ENCODE data around the gene PPFIA3.

PPFIA3 gene

GRCh38 chr19:49190781-49191180 is 71.4 kb downstream of the PPFIA3 start:
- H3K27ac ChIP-seq (ENCODE audit: low read depth, low read length) = no peak overlapping the region
- no peaks in the 10 kb centered on the region for H3K9me2 ChIP-seq (replicated peaks; ENCODE audit: insufficient read depth, low read length)
- no peaks in the 10 kb centered on the region for H3K79me2 ChIP-seq (ENCODE audit: insufficient read depth, low read length)

DNA sequence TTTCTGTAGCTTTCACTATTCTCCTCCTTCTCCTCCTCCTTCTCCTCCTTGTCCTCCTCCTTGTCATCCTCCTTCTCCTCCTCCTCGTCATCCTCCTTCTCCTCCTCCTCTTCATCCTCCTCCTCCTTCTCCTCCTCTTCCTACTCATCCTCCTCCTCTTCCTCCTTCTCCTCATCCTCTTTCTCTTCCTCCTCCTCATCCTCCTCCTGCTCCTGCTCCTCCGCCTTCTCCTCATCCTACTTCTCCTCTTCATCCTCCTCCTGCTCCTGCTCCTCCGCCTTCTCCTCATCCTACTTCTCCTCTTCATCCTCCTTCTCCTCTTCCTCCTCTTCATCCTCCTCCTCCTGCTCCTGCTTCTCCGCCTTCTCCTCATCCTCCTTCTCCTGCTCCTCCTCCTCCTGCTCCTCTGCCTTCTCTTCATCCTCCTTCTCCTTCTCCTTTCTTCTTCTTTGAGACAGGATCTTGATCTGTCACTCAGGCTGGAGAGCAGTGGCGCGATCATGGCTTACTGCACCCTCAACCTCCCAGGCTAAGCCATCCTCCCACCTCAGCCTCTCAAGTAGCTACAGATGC is 74.6 kb downstream of the PPFIA3 start:
- Histone ChIP-seq H2AFZ (ENCODE audit: low read depth, low read length, severe bottlenecking) (no peak overlapping the region), H3K79me2 (ENCODE audit: insufficient read depth, low read length) (no peaks in the 10 kb centered on the region), H3K4me3 (ENCODE audit: insufficient read depth, low read length, poor library complexity, severe bottlenecking) (no peak overlapping the region), H3K9me2 (replicated peaks; ENCODE audit: insufficient read depth, low read length) (no peaks in the 10 kb centered on the region), H3K9me3 (ENCODE audit: insufficient read depth, low read length) (no peaks in the 10 kb centered on the region), H3K27ac (ENCODE audit: low read depth, low read length) (no peak overlapping the region), H3K9ac (ENCODE audit: low read length) (no peak overlapping the region), H3K4me2 (ENCODE audit: low read depth, low read length, poor library complexity, severe bottlenecking) (no peak overlapping the region), H3K36me3 (ENCODE audit: low read length) (no peaks in the 10 kb centered on the region), H3F3A (ENCODE audit: insufficient read depth) (no peaks in the 10 kb centered on the region), H3K27me3 (ENCODE audit: low read length) (no peaks in the 10 kb centered on the region), H4K20me1 (ENCODE audit: low read depth, low read length) (no peaks in the 10 kb centered on the region)
- TF ChIP-seq CTCF (IDR thresholded peaks at IDR 0.05; ENCODE audit: insufficient read depth, low read length, poor library complexity, severe bottlenecking) (no peak), EZH2phosphoT487 (conservative IDR thresholded peaks at IDR 0.05; ENCODE audit: low read length) (no peak)

More at GRCh38 chr19:49190781-49191180, 71.4 kb downstream of the PPFIA3 start:
- Histone ChIP-seq H3K27me3 (ENCODE audit: low read length) (no peaks in the 10 kb centered on the region), H3K4me3 (ENCODE audit: insufficient read depth, low read length, poor library complexity, severe bottlenecking) (no peak overlapping the region), H3K9me3 (ENCODE audit: insufficient read depth, low read length) (no peaks in the 10 kb centered on the region), H3K36me3 (ENCODE audit: low read length) (no peaks in the 10 kb centered on the region), H3K4me2 (ENCODE audit: low read depth, low read length, poor library complexity, severe bottlenecking) (no peak overlapping the region), H2AFZ (ENCODE audit: low read depth, low read length, severe bottlenecking) (no peak overlapping the region), H4K20me1 (ENCODE audit: low read depth, low read length) (no peaks in the 10 kb centered on the region), H3K9ac (ENCODE audit: low read length) (no peak overlapping the region), H3F3A (ENCODE audit: insufficient read depth) (no peaks in the 10 kb centered on the region)
- TF ChIP-seq CTCF (IDR thresholded peaks at IDR 0.05; ENCODE audit: insufficient read depth, low read length, poor library complexity, severe bottlenecking) (no peak), EZH2phosphoT487 (conservative IDR thresholded peaks at IDR 0.05; ENCODE audit: low read length) (no peak)

- Histone ChIP-seq H3K4me2 (ENCODE audit: low read depth, low read length, poor library complexity, severe bottlenecking) (no peak overlapping the region), H3F3A (ENCODE audit: insufficient read depth) (no peaks in the 10 kb centered on the region), H3K9ac (ENCODE audit: low read length) (no peak overlapping the region), H4K20me1 (ENCODE audit: low read depth, low read length) (no peaks in the 10 kb centered on the region), H3K27ac (ENCODE audit: low read depth, low read length) (no peak overlapping the region), H3K9me2 (replicated peaks; ENCODE audit: insufficient read depth, low read length) (no peaks in the 10 kb centered on the region), H3K9me3 (ENCODE audit: insufficient read depth, low read length) (no peaks in the 10 kb centered on the region), H2AFZ (ENCODE audit: low read depth, low read length, severe bottlenecking) (no peak overlapping the region), H3K27me3 (ENCODE audit: low read length) (no peaks in the 10 kb centered on the region), H3K36me3 (ENCODE audit: low read length) (no peaks in the 10 kb centered on the region), H3K4me3 (ENCODE audit: insufficient read depth, low read length, poor library complexity, severe bottlenecking) (no peak overlapping the region), H3K79me2 (ENCODE audit: insufficient read depth, low read length) (no peaks in the 10 kb centered on the region)
- TF ChIP-seq CTCF (IDR thresholded peaks at IDR 0.05; ENCODE audit: insufficient read depth, low read length, poor library complexity, severe bottlenecking) (no peak), EZH2phosphoT487 (conservative IDR thresholded peaks at IDR 0.05; ENCODE audit: low read length) (no peak)
Observed at GRCh38 chr19:49194408-49194807, 75.1 kb downstream of the PPFIA3 start.

Data from SU-DHL-6 (cell line).